Activated T-helper 2 cell treated with anti-CD3 and anti-CD28 coated beads, Interferon-gamma antibody, Interleukin-2, Interleukin-4, amounts not matched to agents 10 μg/mL and 5 μg/mL and 100 μg/mL, durations not matched to agents 14 hours and 24 hours and 36 hours (primary cell): Measurements from ENCODE around the gene FCRLB. TPM values are rescaled to one million over a fixed set of nuclear protein-coding genes. Genes with fewer than 3 reads are reported as not detected.
"Not testable (repeated sequence)": the region's sequence is repeated elsewhere in the genome, so short reads cannot be mapped to it uniquely, and the experiment has no call there.

Experiments
- DNase-seq: peaks from one replicate; pipeline ENCODE4 v3.0.0; 2021; ENCODE audit warnings: low spot score
- H3K27ac Mint-ChIP-seq: one replicate; pipeline ENCODE4 v1.8.0; 2021; ENCODE audit warnings: mixed read lengths
- H3K27me3 Mint-ChIP-seq: one replicate; pipeline ENCODE4 v1.8.0; 2021; ENCODE audit warnings: low read depth, mixed read lengths
- H3K36me3 Mint-ChIP-seq: one replicate; pipeline ENCODE4 v1.8.0; 2021; ENCODE audit warnings: low read depth, mixed read lengths
- H3K4me1 Mint-ChIP-seq: one replicate; pipeline ENCODE4 v1.8.0; 2021; ENCODE audit warnings: low read depth, mixed read lengths
- H3K4me3 Mint-ChIP-seq: one replicate; pipeline ENCODE4 v1.8.0; 2021; ENCODE audit warnings: low read depth, mild to moderate bottlenecking, moderate library complexity, mixed read lengths
- H3K9me3 Mint-ChIP-seq: one replicate; pipeline ENCODE4 v1.8.0; 2021; ENCODE audit warnings: mixed read lengths
- intact Hi-C: fragments of 100-400 bp; cut with micrococcal nuclease; formaldehyde crosslinking; loops from one replicate; pipeline ENCODE4 v1.15.1; 2023
- total RNA-seq: library from RNA; stranded (reverse); gene quantifications from 2 replicates; pipeline ENCODE4 v1.2.3, GENCODE V29; 2022

The FCRLB gene
- total RNA-seq = 0.16 TPM in 1 of 2 replicates, not detected in the other

DNA sequence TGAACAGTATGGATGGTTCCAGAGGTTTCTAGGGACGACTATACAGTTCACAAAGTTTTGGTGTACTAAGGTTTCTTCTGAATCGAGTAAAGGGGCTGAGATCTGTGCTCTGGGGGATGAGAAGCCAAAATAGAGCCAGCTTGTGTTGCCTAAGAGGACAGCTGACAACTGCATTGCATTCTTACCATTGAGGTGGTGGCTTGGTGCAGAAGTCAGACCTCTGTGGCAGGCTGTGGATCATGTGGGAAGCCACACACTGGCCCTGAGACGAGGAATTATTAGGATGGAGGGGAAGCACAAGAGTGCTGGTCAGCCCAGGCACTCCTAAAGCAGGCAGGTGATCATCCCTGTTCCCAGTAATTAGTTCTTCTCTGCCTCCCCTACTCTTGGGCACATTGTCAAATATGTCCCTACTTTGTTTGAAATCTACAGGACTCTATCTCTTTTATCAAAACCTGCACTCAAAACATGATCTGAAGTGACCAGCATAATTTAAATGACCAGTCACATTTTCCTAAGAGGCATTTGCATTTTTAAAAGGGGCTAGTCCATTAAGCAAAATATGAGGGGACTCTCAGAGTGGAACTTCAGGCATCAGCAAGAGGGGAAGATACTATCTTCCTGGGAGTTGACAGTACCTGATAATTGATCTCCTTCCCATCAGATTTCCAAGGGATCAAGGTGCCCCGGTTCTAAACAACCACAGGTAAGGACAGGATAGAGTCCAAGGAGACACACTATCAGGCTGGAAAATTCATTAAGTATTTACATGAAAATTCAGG, at the start of gene FCRLB:
Gene FCRLB, plus strand, starts transcription at position 589 of the 782 bp plus-strand sequence. CDS start 1,129 bp downstream, outside the sequence.
- Mint-ChIP-seq H3K27me3 (peaks cover 67% of the 10 kb centered on the region), H3K9me3 (no peaks in the 10 kb centered on the region), H3K4me1 (peaks cover 27% of the 10 kb centered on the region), H3K4me3 (no peak within 1 kb of the TSS), H3K27ac (no peak within 1 kb of the TSS), H3K36me3 (no peaks in the 10 kb centered on the region)
- DNase-seq = no peak
- intact Hi-C loops = no loop called here

DNA sequence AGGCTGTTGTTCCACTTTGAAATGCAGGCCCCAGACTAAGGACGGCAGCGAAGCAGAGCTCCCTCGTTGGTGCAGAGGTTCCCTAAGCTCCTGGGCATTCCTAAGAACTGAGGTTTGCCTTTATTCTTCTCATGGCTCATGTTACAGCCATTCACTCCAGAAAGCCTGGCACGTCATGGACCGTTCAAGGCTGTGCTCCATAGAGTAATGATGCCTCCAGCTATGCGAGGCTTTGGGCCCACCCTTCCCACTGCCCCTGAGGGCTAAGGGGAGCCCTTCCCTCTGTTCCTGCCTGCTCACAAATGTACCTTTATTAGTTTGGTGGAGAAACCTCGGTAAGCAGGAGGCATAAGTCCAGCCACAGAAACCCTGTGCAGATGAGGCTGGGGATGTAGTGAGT, 47.9 kb upstream of the FCRLB start:
- H3K9me3 Mint-ChIP-seq, H3K36me3 Mint-ChIP-seq, H3K4me3 Mint-ChIP-seq, H3K27ac Mint-ChIP-seq, H3K4me1 Mint-ChIP-seq, DNase-seq, H3K27me3 Mint-ChIP-seq, intact Hi-C loops: not testable (repeated sequence)

DNA sequence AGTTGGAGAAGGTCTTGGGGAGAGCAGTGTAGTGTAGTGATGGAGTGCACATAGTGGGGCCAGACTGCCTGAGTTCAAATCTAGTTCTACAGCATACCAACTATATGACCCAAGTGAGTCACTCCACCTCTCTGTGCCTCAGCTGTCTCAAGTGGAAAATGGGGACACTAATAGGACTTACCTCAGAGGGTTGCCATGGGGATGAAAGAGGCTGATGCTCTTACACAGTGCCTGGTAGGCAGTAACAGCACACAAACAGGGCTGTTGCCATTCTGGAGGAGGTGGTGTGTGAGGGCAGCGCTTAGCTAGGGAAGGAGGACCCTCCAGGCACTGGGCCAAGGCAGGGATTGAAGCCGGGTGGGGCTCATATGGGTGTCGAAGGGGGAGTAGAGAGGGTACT, 46.9 kb upstream of the FCRLB start:
- H3K9me3 Mint-ChIP-seq, intact Hi-C loops, H3K4me1 Mint-ChIP-seq, H3K36me3 Mint-ChIP-seq, H3K4me3 Mint-ChIP-seq, DNase-seq, H3K27ac Mint-ChIP-seq, H3K27me3 Mint-ChIP-seq: not testable (repeated sequence)

DNA sequence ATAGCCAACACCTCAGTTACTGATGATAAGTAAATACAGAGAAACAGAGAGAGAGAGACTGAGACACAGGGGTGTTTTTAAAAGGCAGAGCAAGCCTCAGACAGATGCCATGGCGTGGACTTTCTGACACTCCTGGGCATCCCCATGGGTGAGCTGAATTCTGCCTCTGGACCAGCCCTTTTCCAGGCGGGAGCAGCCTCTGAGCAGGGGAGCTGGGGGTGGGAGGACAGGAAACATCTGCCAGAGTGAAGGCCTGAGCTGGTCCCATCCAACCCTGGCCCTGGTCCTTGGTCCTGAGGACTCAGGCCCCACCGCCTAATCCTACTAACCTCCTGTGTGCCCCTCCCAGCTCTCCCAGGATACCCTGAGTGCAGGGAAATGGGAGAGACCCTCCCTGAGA, 46.4 kb upstream of the FCRLB start:
- H3K9me3 Mint-ChIP-seq, H3K27ac Mint-ChIP-seq, H3K27me3 Mint-ChIP-seq, H3K36me3 Mint-ChIP-seq, H3K4me3 Mint-ChIP-seq, intact Hi-C loops, H3K4me1 Mint-ChIP-seq, DNase-seq: not testable (repeated sequence)

DNA sequence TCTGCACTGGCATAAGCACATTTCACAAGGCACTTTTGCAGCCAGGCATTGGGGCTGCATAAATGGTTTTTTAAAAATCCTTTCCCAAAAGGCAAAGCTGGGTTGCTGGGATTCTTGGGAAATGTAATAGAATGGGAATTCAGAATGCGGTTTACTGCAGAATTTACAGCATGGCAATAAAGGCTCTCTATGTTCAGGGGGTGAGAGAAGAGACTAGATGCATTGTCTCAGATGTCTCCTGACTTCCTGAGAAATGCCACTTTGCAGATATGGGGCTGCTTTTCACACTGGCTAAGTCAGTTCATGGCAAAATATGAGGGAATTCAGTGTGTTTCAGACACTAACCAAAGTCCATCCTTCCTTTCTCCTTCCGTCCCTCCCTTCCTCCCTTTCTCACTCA, 44.9 kb upstream of the FCRLB start:
- intact Hi-C loops = no loop called here
- Mint-ChIP-seq H3K9me3 (no peaks in the 10 kb centered on the region), H3K27ac (no peak overlapping the region), H3K4me3 (no peak overlapping the region), H3K27me3 (peaks cover 8% of the 10 kb centered on the region), H3K4me1 (peaks cover 6% of the 10 kb centered on the region), H3K36me3 (no peaks in the 10 kb centered on the region)
- DNase-seq = no peak

DNA sequence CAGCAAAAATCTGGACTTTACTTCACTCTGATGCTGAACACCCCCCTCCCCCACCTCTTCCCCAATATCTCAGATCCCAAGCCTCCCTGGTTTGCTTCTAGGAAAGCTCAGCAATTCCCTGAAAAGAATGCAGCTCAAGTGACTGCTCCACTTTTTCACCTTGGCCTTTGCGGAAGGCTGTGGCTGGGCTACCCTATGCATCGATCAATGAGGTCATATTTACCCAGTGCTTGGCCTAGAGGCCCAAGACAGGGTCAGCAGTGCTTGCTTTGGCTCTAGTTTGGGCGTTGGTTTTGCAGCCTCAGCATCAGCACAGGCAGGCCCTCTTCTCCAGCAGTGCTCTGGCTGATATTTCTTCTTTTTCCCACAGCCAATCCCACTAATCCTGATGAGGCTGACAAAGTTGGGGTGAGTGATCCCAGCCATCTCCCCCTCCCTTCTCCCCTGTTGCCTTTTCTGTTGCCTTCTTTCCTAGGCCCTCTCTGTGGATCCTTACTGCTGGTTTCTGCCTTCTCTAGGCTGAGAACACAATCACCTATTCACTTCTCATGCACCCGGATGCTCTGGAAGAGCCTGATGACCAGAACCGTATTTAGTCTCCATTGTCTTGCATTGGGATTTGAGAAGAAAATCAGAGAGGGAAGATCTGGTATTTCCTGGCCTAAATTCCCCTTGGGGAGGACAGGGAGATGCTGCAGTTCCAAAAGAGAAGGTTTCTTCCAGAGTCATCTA, 44.2 kb upstream of the FCRLB start:
- Mint-ChIP-seq H3K4me3 (no peak overlapping the region), H3K27ac (no peak overlapping the region), H3K4me1 (peaks cover 4% of the 10 kb centered on the region), H3K9me3 (no peaks in the 10 kb centered on the region), H3K27me3 (peaks cover 14% of the 10 kb centered on the region), H3K36me3 (no peaks in the 10 kb centered on the region)
- intact Hi-C loops = no loop called here
- DNase-seq = no peak

DNA sequence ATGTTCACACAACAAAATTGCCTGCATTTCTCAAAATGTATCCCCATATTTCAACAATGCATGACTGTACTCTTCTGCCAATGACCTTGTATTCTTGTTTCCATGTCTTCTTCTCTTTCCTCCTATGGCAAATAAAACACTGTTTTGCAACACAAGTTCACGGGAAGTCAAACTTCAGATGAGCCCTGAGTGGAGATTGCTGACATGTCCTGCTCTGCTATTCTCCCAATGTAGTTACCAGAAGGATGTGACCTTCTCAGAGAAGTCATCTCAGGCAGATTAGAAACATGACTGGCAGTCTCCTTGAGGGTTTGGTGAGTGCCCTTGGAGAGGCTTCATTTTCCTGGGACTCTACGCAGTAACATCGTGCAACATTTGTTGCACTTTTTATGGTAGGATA, 42.8 kb upstream of the FCRLB start:
- DNase-seq = no peak
- no peak overlapping the region for H3K4me3 Mint-ChIP-seq
- no peak overlapping the region for H3K27ac Mint-ChIP-seq
- H3K27me3 Mint-ChIP-seq = peaks cover 26% of the 10 kb centered on the region
- intact Hi-C loops = no loop called here
- no peaks in the 10 kb centered on the region for H3K36me3 Mint-ChIP-seq
- H3K9me3 Mint-ChIP-seq = no peaks in the 10 kb centered on the region
- peaks cover 4% of the 10 kb centered on the region for H3K4me1 Mint-ChIP-seq

GRCh38 chr1:161681879-161682278, 39.5 kb upstream of the FCRLB start:
- Mint-ChIP-seq H3K4me1 (no peaks in the 10 kb centered on the region), H3K27me3 (peaks cover 49% of the 10 kb centered on the region), H3K4me3 (no peak overlapping the region), H3K27ac (no peak overlapping the region), H3K36me3 (no peaks in the 10 kb centered on the region), H3K9me3 (no peaks in the 10 kb centered on the region)
- DNase-seq = no peak
- intact Hi-C loops = no loop called here

GRCh38 chr1:161688946-161689345, 32.4 kb upstream of the FCRLB start:
- intact Hi-C loops = no loop called here
- no peak for DNase-seq
- Mint-ChIP-seq H3K27ac (no peak overlapping the region), H3K27me3 (peaks cover 42% of the 10 kb centered on the region), H3K36me3 (no peaks in the 10 kb centered on the region), H3K4me1 (peaks cover 3% of the 10 kb centered on the region), H3K9me3 (no peaks in the 10 kb centered on the region), H3K4me3 (no peak overlapping the region)

GRCh38 chr1:161691846-161692245, 29.5 kb upstream of the FCRLB start:
- DNase-seq = no peak
- Mint-ChIP-seq H3K9me3 (peaks cover 6% of the 10 kb centered on the region), H3K36me3 (no peaks in the 10 kb centered on the region), H3K27ac (no peak overlapping the region), H3K4me1 (peaks cover 3% of the 10 kb centered on the region), H3K27me3 (peaks cover 48% of the 10 kb centered on the region), H3K4me3 (no peak overlapping the region)
- intact Hi-C loops = no loop called here

DNA sequence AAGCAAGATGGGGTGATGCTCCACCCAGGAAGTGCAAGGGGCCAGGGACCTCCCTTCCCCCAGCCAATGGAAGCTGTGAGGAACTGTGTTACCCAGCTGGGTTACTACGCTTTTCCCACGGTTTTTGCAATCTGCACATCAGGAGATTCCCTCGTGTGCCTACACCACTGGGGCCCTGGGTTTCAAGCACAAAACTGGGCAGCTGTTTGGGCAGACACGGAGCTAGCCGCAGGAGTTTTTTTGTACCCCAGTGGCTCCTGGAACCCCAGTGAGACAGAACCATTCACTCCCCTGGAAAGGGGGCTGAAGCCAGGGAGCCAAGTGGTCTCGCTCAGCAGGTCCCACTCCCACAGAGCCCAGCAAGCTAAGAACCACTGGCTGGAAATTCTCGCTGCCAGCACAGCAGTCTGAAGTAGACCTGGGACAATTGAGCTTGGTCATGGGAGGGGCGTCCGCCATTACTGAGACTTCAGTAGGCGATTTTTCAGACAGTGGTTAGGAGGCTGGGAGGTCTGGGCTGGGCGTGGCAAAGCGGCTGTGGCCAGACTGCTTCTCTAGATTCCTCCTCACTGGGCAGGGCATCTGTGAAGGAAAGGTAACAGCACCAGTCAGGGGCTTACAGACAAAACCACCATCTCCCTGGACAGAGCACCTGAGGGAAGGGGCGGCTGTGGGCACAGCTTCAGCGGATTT, 28.2 kb upstream of the FCRLB start:
- H3K9me3 Mint-ChIP-seq, intact Hi-C loops, H3K4me1 Mint-ChIP-seq, H3K36me3 Mint-ChIP-seq, DNase-seq, H3K4me3 Mint-ChIP-seq, H3K27ac Mint-ChIP-seq: not testable (repeated sequence)
- H3K27me3 Mint-ChIP-seq = peaks cover 55% of the 10 kb centered on the region

DNA sequence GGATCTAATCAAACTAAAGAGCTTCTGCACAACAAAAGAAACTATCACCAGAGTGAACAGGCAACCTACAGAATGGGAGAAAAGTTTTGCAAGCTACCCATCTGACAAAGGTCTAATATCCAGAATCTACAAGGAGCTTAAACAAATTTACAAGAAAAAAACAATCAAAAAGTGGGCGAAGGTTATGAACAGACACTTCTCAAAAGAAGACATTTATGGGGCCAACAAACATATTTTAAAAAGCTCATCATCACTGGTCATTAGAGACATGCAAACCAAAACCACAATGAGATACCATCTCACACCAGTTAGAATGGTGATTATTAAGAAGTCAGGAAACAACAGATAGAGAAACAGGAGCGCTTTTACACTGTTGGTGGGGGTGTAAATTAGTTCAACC, 23.0 kb upstream of the FCRLB start:
- intact Hi-C loops, DNase-seq, H3K36me3 Mint-ChIP-seq, H3K4me1 Mint-ChIP-seq, H3K4me3 Mint-ChIP-seq, H3K9me3 Mint-ChIP-seq, H3K27ac Mint-ChIP-seq: not testable (repeated sequence)
- H3K27me3 Mint-ChIP-seq = peaks cover 59% of the 10 kb centered on the region

GRCh38 chr1:161702250-161702649, 19.1 kb upstream of the FCRLB start:
- Mint-ChIP-seq H3K9me3 (no peaks in the 10 kb centered on the region), H3K27ac (no peak overlapping the region), H3K36me3 (no peaks in the 10 kb centered on the region), H3K4me1 (no peaks in the 10 kb centered on the region), H3K27me3 (peaks cover 31% of the 10 kb centered on the region), H3K4me3 (no peak overlapping the region)
- intact Hi-C loops = no loop called here
- no peak for DNase-seq
